ENCODE results near the gene GGTLC1. TPM values are rescaled to one million over a fixed set of nuclear protein-coding genes. Genes with fewer than 3 reads are reported as not detected.
A peak's percentile ranks its signal among the peaks of the same experiment; 100 is the strongest.

Gene GGTLC1
- total and polyA plus RNA-seq, 10 of the 15 experiments (the other 5 are each of a cell fraction or from before 2014, with no cell fraction given): not detected

DNA sequence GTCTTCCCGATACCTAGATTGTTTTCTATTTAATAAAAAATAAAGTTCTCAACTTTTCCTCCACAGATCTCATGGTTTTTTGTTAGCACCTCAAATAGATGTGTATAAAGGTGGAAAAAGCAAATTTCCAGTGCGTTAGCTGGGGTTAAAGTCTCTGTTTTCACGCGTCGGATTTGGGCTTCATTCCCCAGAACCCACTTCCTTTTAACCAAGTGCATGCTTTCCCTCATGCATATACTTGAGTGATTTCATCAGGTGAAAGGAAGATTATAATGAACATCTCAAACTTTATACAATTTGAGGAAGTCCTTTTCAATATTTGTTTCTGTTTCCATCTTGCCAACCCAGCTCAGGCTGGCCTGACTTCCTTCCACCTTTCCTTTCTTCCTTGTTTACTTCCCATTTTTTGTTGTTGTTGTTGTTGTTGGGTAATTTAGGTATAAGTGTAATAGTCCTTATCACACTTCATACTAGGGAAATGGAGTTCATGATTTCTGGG, 43.9 kb upstream of the GGTLC1 start:
- WGBS (ENCODE audit: insufficient coverage, insufficient replicate concordance, low lambda C conversion rate, missing lambda C conversion rate): 32% methylated on average over 5 of the region's 5 CpGs
- ATAC-seq: no peak
- intact Hi-C loops (cut with micrococcal nuclease; ENCODE audit: unreplicated experiment) (no loop called here), in situ Hi-C loops (cut with MboI) (no loop called here)
- no peaks in the 10 kb centered on the region for H4K20me1 ChIP-seq (ENCODE audit: control insufficient read depth, insufficient read depth)
- no peaks in the 10 kb centered on the region for H3K4me1 ChIP-seq (ENCODE audit: control insufficient read depth, insufficient read depth, low read length)
- no TSS peak for BruUV-seq (replicated peaks)
- FAIRE-seq: no peak
- DNase-seq (ENCODE audit: low read depth, low spot score): no peak
- ChIA-PET POLR2A (no interaction called here), RAD21 (ENCODE audit: unreplicated experiment) (no interaction called here), CTCF (no interaction called here), SMC1A (ENCODE audit: uncharacterized antibody, unreplicated experiment) (no interaction called here)
- no peak overlapping the region for H2AFZ ChIP-seq (ENCODE audit: control insufficient read depth, low read depth, low read length)
- no peak overlapping the region for H3K27ac ChIP-seq (ENCODE audit: control insufficient read depth, insufficient read depth)
- H3K36me3 ChIP-seq (ENCODE audit: control insufficient read depth in 2 of 2, insufficient read depth in 2 of 2, low read length in 1 of 2): no peaks in the 10 kb centered on the region
- TF ChIP-seq, protein P1, sequence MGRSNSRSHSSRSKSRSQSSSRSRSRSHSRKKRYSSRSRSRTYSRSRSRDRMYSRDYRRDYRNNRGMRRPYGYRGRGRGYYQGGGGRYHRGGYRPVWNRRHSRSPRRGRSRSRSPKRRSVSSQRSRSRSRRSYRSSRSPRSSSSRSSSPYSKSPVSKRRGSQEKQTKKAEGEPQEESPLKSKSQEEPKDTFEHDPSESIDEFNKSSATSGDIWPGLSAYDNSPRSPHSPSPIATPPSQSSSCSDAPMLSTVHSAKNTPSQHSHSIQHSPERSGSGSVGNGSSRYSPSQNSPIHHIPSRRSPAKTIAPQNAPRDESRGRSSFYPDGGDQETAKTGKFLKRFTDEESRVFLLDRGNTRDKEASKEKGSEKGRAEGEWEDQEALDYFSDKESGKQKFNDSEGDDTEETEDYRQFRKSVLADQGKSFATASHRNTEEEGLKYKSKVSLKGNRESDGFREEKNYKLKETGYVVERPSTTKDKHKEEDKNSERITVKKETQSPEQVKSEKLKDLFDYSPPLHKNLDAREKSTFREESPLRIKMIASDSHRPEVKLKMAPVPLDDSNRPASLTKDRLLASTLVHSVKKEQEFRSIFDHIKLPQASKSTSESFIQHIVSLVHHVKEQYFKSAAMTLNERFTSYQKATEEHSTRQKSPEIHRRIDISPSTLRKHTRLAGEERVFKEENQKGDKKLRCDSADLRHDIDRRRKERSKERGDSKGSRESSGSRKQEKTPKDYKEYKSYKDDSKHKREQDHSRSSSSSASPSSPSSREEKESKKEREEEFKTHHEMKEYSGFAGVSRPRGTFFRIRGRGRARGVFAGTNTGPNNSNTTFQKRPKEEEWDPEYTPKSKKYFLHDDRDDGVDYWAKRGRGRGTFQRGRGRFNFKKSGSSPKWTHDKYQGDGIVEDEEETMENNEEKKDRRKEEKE (IDR thresholded peaks at IDR 0.05): no peak
- H3K9me3 ChIP-seq (replicated peaks; ENCODE audit: control insufficient read depth, insufficient read depth, low read length): no peaks in the 10 kb centered on the region
- H3K4me3 ChIP-seq: no peak overlapping the region
- H3K79me2 ChIP-seq (ENCODE audit: control insufficient read depth, insufficient read depth, low read length): no peaks in the 10 kb centered on the region
- no peak overlapping the region for H3K4me2 ChIP-seq (ENCODE audit: control insufficient read depth, insufficient read depth)
- H3K27me3 ChIP-seq (replicated peaks in 1 of 2; ENCODE audit: control insufficient read depth in 2 of 2, insufficient read depth in 2 of 2, low read length in 1 of 2): no peaks in the 10 kb centered on the region
- H3K9ac ChIP-seq (ENCODE audit: control insufficient read depth, insufficient read depth, low read length): no peak overlapping the region

DNA sequence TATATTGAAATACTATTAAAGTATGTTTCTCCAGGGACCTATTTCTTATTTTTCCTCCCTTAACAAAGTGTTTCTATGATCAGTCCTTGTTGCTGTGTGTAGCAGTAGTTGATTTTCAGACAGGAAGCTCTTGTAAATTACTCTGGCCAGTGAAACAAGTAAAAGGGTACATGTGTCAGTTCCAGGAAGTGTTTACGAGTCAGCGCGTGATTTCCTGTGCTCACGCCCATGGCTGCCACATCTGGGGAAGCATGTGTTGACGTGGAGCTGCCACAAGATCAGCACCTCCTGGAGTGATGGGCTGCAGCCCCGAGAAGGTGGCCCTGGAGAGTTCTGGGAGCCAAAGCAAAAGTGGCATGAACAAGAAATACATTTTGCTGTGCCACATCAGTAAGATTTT, 38.6 kb upstream of the GGTLC1 start:
- H2AFZ ChIP-seq (ENCODE audit: control insufficient read depth, low read depth, low read length): peak overlapping the region; percentile 38; the same call in 1 of the 2 replicates
- ChIA-PET RAD21 (ENCODE audit: unreplicated experiment) (no interaction called here), POLR2A (no interaction called here), SMC1A (ENCODE audit: uncharacterized antibody, unreplicated experiment) (no interaction called here), CTCF (no interaction called here)
- no peaks in the 10 kb centered on the region for H3K4me1 ChIP-seq (ENCODE audit: control insufficient read depth, insufficient read depth, low read length)
- TF ChIP-seq NFYB (IDR thresholded peaks at IDR 0.05; ENCODE audit: insufficient read depth, low read depth, low read length) (no peak), MTA3 (IDR thresholded peaks at IDR 0.05; ENCODE audit: borderline replicate concordance, low read length) (no peak), PAX5 (IDR thresholded peaks at IDR 0.05; ENCODE audit: borderline replicate concordance, low read depth, low read length) (no peak), ZSCAN29 (IDR thresholded peaks at IDR 0.05) (no peak), BCL11A (IDR thresholded peaks at IDR 0.05; ENCODE audit: low read depth, low read length) (no peak), DPF2 (IDR thresholded peaks at IDR 0.05) (no peak), ATF7 (IDR thresholded peaks at IDR 0.05; ENCODE audit: low read depth) (no peak)
- TF ChIP-seq, protein P2, sequence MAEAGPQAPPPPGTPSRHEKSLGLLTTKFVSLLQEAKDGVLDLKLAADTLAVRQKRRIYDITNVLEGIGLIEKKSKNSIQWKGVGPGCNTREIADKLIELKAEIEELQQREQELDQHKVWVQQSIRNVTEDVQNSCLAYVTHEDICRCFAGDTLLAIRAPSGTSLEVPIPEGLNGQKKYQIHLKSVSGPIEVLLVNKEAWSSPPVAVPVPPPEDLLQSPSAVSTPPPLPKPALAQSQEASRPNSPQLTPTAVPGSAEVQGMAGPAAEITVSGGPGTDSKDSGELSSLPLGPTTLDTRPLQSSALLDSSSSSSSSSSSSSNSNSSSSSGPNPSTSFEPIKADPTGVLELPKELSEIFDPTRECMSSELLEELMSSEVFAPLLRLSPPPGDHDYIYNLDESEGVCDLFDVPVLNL (IDR thresholded peaks at IDR 0.05; ENCODE audit: low read depth, low read length): no peak
- TF ChIP-seq, protein P3, sequence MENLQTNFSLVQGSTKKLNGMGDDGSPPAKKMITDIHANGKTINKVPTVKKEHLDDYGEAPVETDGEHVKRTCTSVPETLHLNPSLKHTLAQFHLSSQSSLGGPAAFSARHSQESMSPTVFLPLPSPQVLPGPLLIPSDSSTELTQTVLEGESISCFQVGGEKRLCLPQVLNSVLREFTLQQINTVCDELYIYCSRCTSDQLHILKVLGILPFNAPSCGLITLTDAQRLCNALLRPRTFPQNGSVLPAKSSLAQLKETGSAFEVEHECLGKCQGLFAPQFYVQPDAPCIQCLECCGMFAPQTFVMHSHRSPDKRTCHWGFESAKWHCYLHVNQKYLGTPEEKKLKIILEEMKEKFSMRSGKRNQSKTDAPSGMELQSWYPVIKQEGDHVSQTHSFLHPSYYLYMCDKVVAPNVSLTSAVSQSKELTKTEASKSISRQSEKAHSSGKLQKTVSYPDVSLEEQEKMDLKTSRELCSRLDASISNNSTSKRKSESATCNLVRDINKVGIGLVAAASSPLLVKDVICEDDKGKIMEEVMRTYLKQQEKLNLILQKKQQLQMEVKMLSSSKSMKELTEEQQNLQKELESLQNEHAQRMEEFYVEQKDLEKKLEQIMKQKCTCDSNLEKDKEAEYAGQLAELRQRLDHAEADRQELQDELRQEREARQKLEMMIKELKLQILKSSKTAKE (IDR thresholded peaks at IDR 0.05; ENCODE audit: low read depth, poor library complexity, severe bottlenecking): no peak
- TF ChIP-seq, protein P4, sequence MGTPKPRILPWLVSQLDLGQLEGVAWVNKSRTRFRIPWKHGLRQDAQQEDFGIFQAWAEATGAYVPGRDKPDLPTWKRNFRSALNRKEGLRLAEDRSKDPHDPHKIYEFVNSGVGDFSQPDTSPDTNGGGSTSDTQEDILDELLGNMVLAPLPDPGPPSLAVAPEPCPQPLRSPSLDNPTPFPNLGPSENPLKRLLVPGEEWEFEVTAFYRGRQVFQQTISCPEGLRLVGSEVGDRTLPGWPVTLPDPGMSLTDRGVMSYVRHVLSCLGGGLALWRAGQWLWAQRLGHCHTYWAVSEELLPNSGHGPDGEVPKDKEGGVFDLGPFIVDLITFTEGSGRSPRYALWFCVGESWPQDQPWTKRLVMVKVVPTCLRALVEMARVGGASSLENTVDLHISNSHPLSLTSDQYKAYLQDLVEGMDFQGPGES (IDR thresholded peaks at IDR 0.05): no peak
- peak; percentile 47 for ATAC-seq
- in situ Hi-C loops (cut with MboI) (no loop called here), intact Hi-C loops (cut with micrococcal nuclease; ENCODE audit: unreplicated experiment) (no loop called here)
- no peak overlapping the region for H3K9ac ChIP-seq (ENCODE audit: control insufficient read depth, insufficient read depth, low read length)
- no peaks in the 10 kb centered on the region for H3K79me2 ChIP-seq (ENCODE audit: control insufficient read depth, insufficient read depth, low read length)
- FAIRE-seq: no peak
- WGBS (ENCODE audit: insufficient coverage, insufficient replicate concordance, low lambda C conversion rate, missing lambda C conversion rate): 1% methylated on average over 6 of the region's 6 CpGs
- H3K4me2 ChIP-seq (ENCODE audit: control insufficient read depth, insufficient read depth): no peak overlapping the region
- DNase-seq (ENCODE audit: low read depth, low spot score): peak; percentile 2
- no peak overlapping the region for H3K4me3 ChIP-seq
- H3K27me3 ChIP-seq (replicated peaks in 1 of 2; ENCODE audit: control insufficient read depth in 2 of 2, insufficient read depth in 2 of 2, low read length in 1 of 2): no peaks in the 10 kb centered on the region
- H4K20me1 ChIP-seq (ENCODE audit: control insufficient read depth, insufficient read depth): no peaks in the 10 kb centered on the region
- no peaks in the 10 kb centered on the region for H3K9me3 ChIP-seq (replicated peaks; ENCODE audit: control insufficient read depth, insufficient read depth, low read length)
- H3K36me3 ChIP-seq (ENCODE audit: control insufficient read depth in 2 of 2, insufficient read depth in 2 of 2, low read length in 1 of 2): no peaks in the 10 kb centered on the region
- no TSS peak for BruUV-seq (replicated peaks)
- H3K27ac ChIP-seq (ENCODE audit: control insufficient read depth, insufficient read depth): no peak overlapping the region

Data from GM12878 (cell line).